Glomerular endothelial cell (primary cell): ENCODE data around the gene PLA2G2E. TPM values are rescaled to one million over a fixed set of nuclear protein-coding genes. Genes with fewer than 3 reads are reported as not detected.
A peak's percentile ranks its signal among the peaks of the same experiment; 100 is the strongest.
"Not testable (repeated sequence)": the region's sequence is repeated elsewhere in the genome, so short reads cannot be mapped to it uniquely, and the experiment has no call there.

Experiments used
- DNase-seq: peaks from one replicate; pipeline ENCODE4 v3.0.0-alpha.2; 2011; ENCODE audit warnings: low read depth, low spot score; ENCODE audit errors: extremely low read depth
- total RNA-seq: library from RNA; depleted of rRNA; stranded (reverse); fragments of >200 nt; gene quantifications from 2 replicates; pipeline ENCODE4 v1.2.3, GENCODE V29; 2015

Gene PLA2G2E
- total RNA-seq, 1 donor from 2014 or later: not detected

GRCh38 chr1:19888112-19888511 is 35.3 kb downstream of the PLA2G2E start:
- no peak for DNase-seq

- DNase-seq: no peak
Measured at GRCh38 chr1:19885821-19886220, 37.6 kb downstream of the PLA2G2E start.

GRCh38 chr1:19884312-19884711 is 39.1 kb downstream of the PLA2G2E start:
- no peak for DNase-seq

- peak; percentile 95 for DNase-seq
Measured at GRCh38 chr1:19882111-19883071, 41.0 kb downstream of the PLA2G2E start, which contains the start of gene OTUD3. Gene OTUD3 (plus strand): TSS chr1:19882395. CDS start chr1:19882514, 119 bp downstream.

GRCh38 chr1:19880841-19881240 is 42.6 kb downstream of the PLA2G2E start:
- not testable (repeated sequence) for DNase-seq

- DNase-seq: no peak
Measured at GRCh38 chr1:19879661-19880060, 43.8 kb downstream of the PLA2G2E start.

GRCh38 chr1:19879227-19879626 is 44.2 kb downstream of the PLA2G2E start:
- no peak for DNase-seq

GRCh38 chr1:19878637-19878985 is 44.8 kb downstream of the PLA2G2E start:
- DNase-seq: no peak

GRCh38 chr1:19877821-19878636 is 45.4 kb downstream of the PLA2G2E start:
- no peak for DNase-seq

GRCh38 chr1:19877181-19877750 is 46.2 kb downstream of the PLA2G2E start:
- no peak for DNase-seq

GRCh38 chr1:19872190-19872589 is 51.2 kb downstream of the PLA2G2E start:
- no peak for DNase-seq

Other genes starting within 250 kb of the PLA2G2E start
- 11.4 and 12.9 TPM in 2 replicates for gene TMCO4, start 123.7 kb downstream of the PLA2G2E start, total RNA-seq
- gene RNF186, start 108.3 kb downstream of the PLA2G2E start, total RNA-seq: not detected in 2 replicates
- gene OTUD3, start 41.2 kb downstream of the PLA2G2E start, total RNA-seq: 2.3 and 3.9 TPM in 2 replicates
- not detected in 2 replicates for gene PLA2G2A, start 56.0 kb upstream of the PLA2G2E start, total RNA-seq
- gene PLA2G5, start 146.6 kb upstream of the PLA2G2E start, total RNA-seq: 0.70 TPM in 1 of 2 replicates, not detected in the other
- not detected in 2 replicates for gene PLA2G2D, start 195.9 kb upstream of the PLA2G2E start, total RNA-seq
- gene PLA2G2F, start 215.7 kb upstream of the PLA2G2E start, total RNA-seq: not detected in 2 replicates